Nephron (organoid): ENCODE results near the gene CCDC190.

Experiments used
- H3K27ac Mint-ChIP-seq, 3 experiments: 2 replicates each; pipeline ENCODE4 v1.8.0; 2020; ENCODE audit warnings: mixed read lengths in 3 of 3, mild to moderate bottlenecking in 2 of 3, moderate library complexity in 1 of 3
- H3K27me3 Mint-ChIP-seq: 2 replicates; pipeline ENCODE4 v1.8.0; 2021; ENCODE audit warnings: low read depth, mild to moderate bottlenecking, moderate library complexity, mixed read lengths
- H3K36me3 Mint-ChIP-seq: 2 replicates; pipeline ENCODE4 v1.8.0; 2020; ENCODE audit warnings: low read depth, mixed read lengths
- H3K4me1 Mint-ChIP-seq: 2 replicates; pipeline ENCODE4 v1.8.0; 2020; ENCODE audit warnings: mixed read lengths
- H3K4me3 Mint-ChIP-seq, 3 experiments: 2 replicates each; pipeline ENCODE4 v1.8.0; 2020; ENCODE audit warnings: mild to moderate bottlenecking in 3 of 3, mixed read lengths in 3 of 3, moderate library complexity in 2 of 3
- H3K9me3 Mint-ChIP-seq: 2 replicates; pipeline ENCODE4 v1.8.0; 2020; ENCODE audit warnings: mixed read lengths
- TF ChIP-seq, protein P1 (sequence below), 3 experiments: fragments of 200-600 bp; sonication (generic); IDR thresholded peaks; one replicate each; pipeline ENCODE4 v1.5.0; 2021; ENCODE audit warnings: antibody characterized with exemption in 3 of 3; ENCODE audit not compliant: unreplicated experiment in 3 of 3

The CCDC190 gene

DNA sequence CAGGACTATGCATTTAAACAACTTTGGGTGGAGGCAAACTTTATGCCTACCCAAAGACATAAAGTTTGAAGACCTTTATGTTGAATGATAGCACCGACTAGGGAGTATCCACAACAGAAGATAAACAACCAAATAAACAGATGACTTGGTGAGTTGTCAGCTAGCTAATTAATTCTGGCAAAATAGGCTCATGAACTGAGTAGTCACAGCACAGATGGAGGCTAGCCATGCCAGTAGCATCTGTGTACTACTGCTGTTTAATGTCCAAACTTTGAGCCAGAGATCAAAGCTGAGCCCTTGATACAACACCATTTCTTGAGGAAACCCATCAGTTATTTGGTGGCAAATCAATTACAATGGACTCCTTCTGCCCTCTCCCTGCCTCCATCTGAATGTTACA is 40.3 kb upstream of the CCDC190 start:
- Mint-ChIP-seq H3K4me3 (no peak overlapping the region), H3K9me3 (no peaks in the 10 kb centered on the region), H3K27ac (no peak overlapping the region), H3K27me3 (no peaks in the 10 kb centered on the region), H3K4me1 (peaks cover 37% of the 10 kb centered on the region), H3K36me3 (no peaks in the 10 kb centered on the region)
- TF ChIP-seq, protein P1, sequence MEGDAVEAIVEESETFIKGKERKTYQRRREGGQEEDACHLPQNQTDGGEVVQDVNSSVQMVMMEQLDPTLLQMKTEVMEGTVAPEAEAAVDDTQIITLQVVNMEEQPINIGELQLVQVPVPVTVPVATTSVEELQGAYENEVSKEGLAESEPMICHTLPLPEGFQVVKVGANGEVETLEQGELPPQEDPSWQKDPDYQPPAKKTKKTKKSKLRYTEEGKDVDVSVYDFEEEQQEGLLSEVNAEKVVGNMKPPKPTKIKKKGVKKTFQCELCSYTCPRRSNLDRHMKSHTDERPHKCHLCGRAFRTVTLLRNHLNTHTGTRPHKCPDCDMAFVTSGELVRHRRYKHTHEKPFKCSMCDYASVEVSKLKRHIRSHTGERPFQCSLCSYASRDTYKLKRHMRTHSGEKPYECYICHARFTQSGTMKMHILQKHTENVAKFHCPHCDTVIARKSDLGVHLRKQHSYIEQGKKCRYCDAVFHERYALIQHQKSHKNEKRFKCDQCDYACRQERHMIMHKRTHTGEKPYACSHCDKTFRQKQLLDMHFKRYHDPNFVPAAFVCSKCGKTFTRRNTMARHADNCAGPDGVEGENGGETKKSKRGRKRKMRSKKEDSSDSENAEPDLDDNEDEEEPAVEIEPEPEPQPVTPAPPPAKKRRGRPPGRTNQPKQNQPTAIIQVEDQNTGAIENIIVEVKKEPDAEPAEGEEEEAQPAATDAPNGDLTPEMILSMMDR (IDR thresholded peaks at IDR 0.05; ENCODE audit: unreplicated experiment in 3 of 3) = no peak

DNA sequence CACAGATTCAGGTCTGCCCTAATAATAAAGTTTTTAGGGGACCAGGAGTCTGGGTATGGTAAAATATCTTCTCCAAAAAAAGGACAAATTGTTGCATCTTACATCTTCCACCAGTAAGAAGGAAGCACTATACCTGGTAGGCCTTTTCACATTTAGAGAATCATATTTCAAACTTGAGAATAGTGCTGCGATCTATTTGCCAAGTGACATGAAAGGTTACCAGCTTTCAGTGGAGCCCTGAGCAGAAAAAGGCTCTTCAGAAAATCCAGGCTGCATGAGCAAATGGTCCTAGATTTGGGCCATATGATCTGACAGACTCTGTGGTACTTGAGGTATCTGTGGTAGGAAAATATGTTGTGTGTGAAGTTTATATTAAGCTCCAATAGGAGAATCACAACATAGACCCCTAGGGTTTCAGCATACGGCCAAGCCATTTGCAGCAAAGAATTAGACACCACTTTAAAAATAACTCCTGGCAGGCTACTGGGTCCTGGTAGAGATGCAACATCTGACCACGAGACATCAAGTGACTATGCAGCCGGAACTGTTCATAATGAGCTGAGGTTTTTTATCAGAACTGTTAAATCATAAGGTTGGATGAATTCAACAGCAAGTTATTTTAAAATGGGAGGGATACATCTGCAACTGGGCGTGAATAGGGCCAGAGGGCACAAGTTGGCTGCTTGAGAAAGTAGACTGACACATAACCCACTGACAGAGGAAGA is 38.6 kb upstream of the CCDC190 start:
- Mint-ChIP-seq H3K36me3 (no peaks in the 10 kb centered on the region), H3K4me1 (peaks cover 23% of the 10 kb centered on the region), H3K27me3 (no peaks in the 10 kb centered on the region), H3K4me3 (peak overlapping the region in 1 of 3 experiments; percentile 10), H3K9me3 (no peaks in the 10 kb centered on the region), H3K27ac (no peak overlapping the region)
- TF ChIP-seq, protein P1 (IDR thresholded peaks at IDR 0.05; ENCODE audit: unreplicated experiment in 3 of 3) = no peak

DNA sequence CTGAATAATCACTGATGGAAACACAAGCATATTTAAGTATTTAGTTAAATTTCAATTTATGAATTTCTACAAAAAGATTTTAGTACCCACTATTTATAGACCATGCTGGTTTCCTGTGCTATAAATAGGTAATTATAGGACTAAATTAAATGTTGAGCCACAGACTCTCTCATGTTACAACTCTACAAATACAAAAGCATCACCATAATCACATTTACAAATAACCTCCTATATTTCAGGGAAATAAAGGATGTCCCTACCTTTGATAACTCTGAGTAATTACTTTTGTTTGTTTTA is 32.6 kb upstream of the CCDC190 start:
- no peak overlapping the region for H3K27ac Mint-ChIP-seq
- H3K9me3 Mint-ChIP-seq = no peaks in the 10 kb centered on the region
- TF ChIP-seq, protein P1 (IDR thresholded peaks at IDR 0.05; ENCODE audit: unreplicated experiment in 3 of 3) = no peak
- no peaks in the 10 kb centered on the region for H3K36me3 Mint-ChIP-seq
- no peak overlapping the region for H3K4me3 Mint-ChIP-seq
- peaks cover 24% of the 10 kb centered on the region for H3K4me1 Mint-ChIP-seq
- H3K27me3 Mint-ChIP-seq = peaks cover 3% of the 10 kb centered on the region

DNA sequence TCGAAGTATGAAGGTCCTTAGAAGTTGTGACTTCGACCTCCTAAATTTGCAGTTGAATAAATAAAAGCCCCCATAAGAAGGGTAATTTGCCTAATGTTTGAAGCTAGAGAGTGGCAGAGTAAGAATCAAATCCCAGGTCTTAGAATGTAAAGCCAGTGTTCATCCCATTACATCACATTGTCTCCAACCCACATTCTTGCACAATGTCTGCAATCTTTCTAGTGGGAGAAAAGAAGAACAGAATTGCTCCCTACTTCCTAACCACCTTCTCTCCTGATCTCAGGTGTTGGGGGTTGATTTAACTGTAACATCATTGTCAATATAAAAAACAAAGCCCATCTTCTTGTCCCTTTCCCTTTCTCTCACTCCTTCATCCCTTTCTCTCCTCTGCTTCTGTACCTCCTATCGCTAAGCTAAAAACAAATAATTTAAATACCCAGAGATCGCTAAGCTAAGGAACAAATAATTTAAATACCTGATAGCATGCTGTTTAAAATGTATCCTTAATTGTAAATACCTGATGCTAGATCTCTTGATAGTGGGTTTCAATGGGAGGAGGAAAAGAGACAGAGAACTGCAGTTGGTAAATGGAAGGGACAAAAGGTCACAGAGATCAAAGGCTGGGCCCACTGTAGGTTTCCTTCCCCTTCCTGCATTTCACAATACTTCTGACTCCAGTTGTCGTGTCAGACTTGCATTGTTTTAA is 32.1 kb upstream of the CCDC190 start:
- H3K27ac Mint-ChIP-seq = no peak overlapping the region
- H3K36me3 Mint-ChIP-seq = no peaks in the 10 kb centered on the region
- no peaks in the 10 kb centered on the region for H3K9me3 Mint-ChIP-seq
- peaks cover 3% of the 10 kb centered on the region for H3K27me3 Mint-ChIP-seq
- TF ChIP-seq, protein P1 (IDR thresholded peaks at IDR 0.05; ENCODE audit: unreplicated experiment in 3 of 3) = no peak
- H3K4me1 Mint-ChIP-seq = peaks cover 24% of the 10 kb centered on the region
- no peak overlapping the region for H3K4me3 Mint-ChIP-seq

DNA sequence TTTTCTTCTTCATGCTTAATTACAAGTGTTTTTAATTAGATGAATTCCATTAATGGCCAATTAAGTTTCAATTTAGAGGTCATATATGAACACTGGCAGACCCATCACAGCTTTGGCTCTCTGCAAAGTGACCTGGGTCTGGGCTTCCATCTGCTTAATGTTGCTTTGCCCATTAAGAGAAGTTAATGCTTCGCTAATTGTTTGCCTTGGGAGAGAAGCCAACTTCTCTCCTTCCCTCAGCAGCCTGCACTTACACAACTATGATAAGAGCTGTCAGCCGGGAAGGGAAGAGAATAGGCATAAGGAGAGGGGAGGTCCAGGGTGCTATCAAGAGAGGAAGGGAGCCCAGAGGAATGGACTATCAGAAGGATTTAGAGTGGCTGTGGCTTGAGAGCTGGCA is 29.0 kb upstream of the CCDC190 start:
- TF ChIP-seq, protein P1 (IDR thresholded peaks at IDR 0.05; ENCODE audit: unreplicated experiment in 3 of 3) = no peak
- peaks cover 3% of the 10 kb centered on the region for H3K27me3 Mint-ChIP-seq

DNA sequence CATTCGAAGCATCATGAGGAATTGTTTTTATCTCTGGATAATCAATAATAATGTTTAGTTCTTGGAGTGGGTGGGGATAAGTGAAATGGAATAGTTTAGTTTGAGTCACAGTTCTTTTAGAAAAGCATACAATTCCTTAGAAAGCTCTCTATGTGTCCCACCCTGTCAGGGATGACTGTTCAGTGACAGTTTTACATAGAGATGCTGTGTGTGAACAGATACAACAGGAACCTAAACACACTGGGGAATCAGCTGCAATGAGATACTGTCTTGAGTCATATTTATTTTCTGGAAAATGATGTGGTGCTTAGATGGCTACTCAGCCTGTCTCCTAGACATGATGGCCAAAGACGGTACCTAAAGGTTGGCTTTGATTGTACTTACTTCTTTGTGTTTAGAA is 25.7 kb upstream of the CCDC190 start:
- peaks cover 18% of the 10 kb centered on the region for H3K4me1 Mint-ChIP-seq
- no peaks in the 10 kb centered on the region for H3K27me3 Mint-ChIP-seq
- no peak overlapping the region for H3K4me3 Mint-ChIP-seq
- no peaks in the 10 kb centered on the region for H3K9me3 Mint-ChIP-seq
- no peaks in the 10 kb centered on the region for H3K36me3 Mint-ChIP-seq
- TF ChIP-seq, protein P1 (IDR thresholded peaks at IDR 0.05; ENCODE audit: unreplicated experiment in 3 of 3) = no peak
- no peak overlapping the region for H3K27ac Mint-ChIP-seq

More for the DNA sequence above, 29.0 kb upstream of the CCDC190 start:
- no peak overlapping the region for H3K4me3 Mint-ChIP-seq
- no peak overlapping the region for H3K27ac Mint-ChIP-seq
- H3K36me3 Mint-ChIP-seq = no peaks in the 10 kb centered on the region
- H3K4me1 Mint-ChIP-seq = peaks cover 28% of the 10 kb centered on the region
- no peaks in the 10 kb centered on the region for H3K9me3 Mint-ChIP-seq
